Caco-2 (cell line): Measurements from ENCODE around the gene MRGPRF. TPM values are rescaled to one million over a fixed set of nuclear protein-coding genes. Genes with fewer than 3 reads are reported as not detected.

Experiments
- BruUV-seq: library from RNA; stranded (reverse); fragments of 400-500 nt; replicated peaks from 2 replicates; lab custom pipeline; 2021; lab: Mats Ljungman, UMichigan
- CTCF ChIA-PET: fragments of 300-600 bp; sonication (Branson Sonifier 250); formaldehyde crosslinking; loops from one replicate; lab custom pipeline; 2022; ENCODE audit warnings: antibody characterized with exemption; lab: Charles Lee
- POLR2A ChIA-PET: fragments of 300-600 bp; sonication (Branson Sonifier 250); formaldehyde crosslinking; loops from one replicate; lab custom pipeline; 2022; ENCODE audit warnings: antibody characterized with exemption; lab: Charles Lee
- DNase-seq, 2 experiments: peaks; one replicate each; pipeline versions ENCODE4 v3.0.0 to v3.0.0-alpha.2; 2020 to 2022
- H3K27me3 ChIP-seq: replicated peaks from 2 replicates; pipeline ENCODE4 v1.6.0; 2011; ENCODE audit warnings: low read length; ENCODE audit not compliant: control insufficient read depth, insufficient read depth
- H3K36me3 ChIP-seq: 2 replicates; pipeline ENCODE4 v1.5.1; 2011; ENCODE audit warnings: low read length; ENCODE audit not compliant: control insufficient read depth, insufficient read depth
- H3K4me1 ChIP-seq: fragments of 250-450 bp; sonication (Bioruptor Pico); 2 replicates; pipeline ENCODE4 v1.5.1; 2020; ENCODE audit warnings: mild to moderate bottlenecking
- H3K4me3 ChIP-seq: 2 replicates; pipeline ENCODE4 v1.5.1; 2011; ENCODE audit warnings: low read depth, mild to moderate bottlenecking, control low read depth, low read length
- H3K9me3 ChIP-seq: fragments of 250-450 bp; sonication (Bioruptor Pico); 2 replicates; pipeline ENCODE4 v1.5.1; 2020; ENCODE audit warnings: mild to moderate bottlenecking, moderate library complexity
- H3K27ac Mint-ChIP-seq: one replicate; pipeline ENCODE4 v1.8.0; 2022; ENCODE audit warnings: mixed read lengths; ENCODE audit not compliant: unreplicated experiment
- H3K27me3 Mint-ChIP-seq: one replicate; pipeline ENCODE4 v1.8.0; 2022; ENCODE audit warnings: mixed read lengths; ENCODE audit not compliant: insufficient read depth, unreplicated experiment
- H3K36me3 Mint-ChIP-seq: one replicate; pipeline ENCODE4 v1.8.0; 2022; ENCODE audit warnings: mild to moderate bottlenecking, mixed read lengths; ENCODE audit not compliant: insufficient read depth, unreplicated experiment
- H3K4me1 Mint-ChIP-seq: one replicate; pipeline ENCODE4 v1.8.0; 2022; ENCODE audit warnings: low read depth, mixed read lengths; ENCODE audit not compliant: unreplicated experiment
- H3K4me3 Mint-ChIP-seq: one replicate; pipeline ENCODE4 v1.8.0; 2022; ENCODE audit warnings: mild to moderate bottlenecking, moderate library complexity, mixed read lengths; ENCODE audit not compliant: unreplicated experiment
- H3K9me3 Mint-ChIP-seq: one replicate; pipeline ENCODE4 v1.8.0; 2022; ENCODE audit warnings: mixed read lengths; ENCODE audit not compliant: unreplicated experiment
- intact Hi-C: fragments of 100-400 bp; cut with micrococcal nuclease; formaldehyde crosslinking; loops from one replicate; pipeline ENCODE4 v1.10.0; 2022; ENCODE audit not compliant: unreplicated experiment
- total RNA-seq: library from RNA; stranded (reverse); gene quantifications from 2 replicates; pipeline ENCODE4 v1.2.3, GENCODE V29; 2022
- TF ChIP-seq, protein P1 (sequence below), 2 experiments: fragments of 200-600 bp in 1 of 2; IDR thresholded peaks; 1 replicate in 1 of 2; 2 replicates in 1 of 2; pipeline versions ENCODE4 v1.5.1 to v1.8.0; 2011 to 2022; ENCODE audit warnings: antibody characterized with exemption in 1 of 2, control low read depth in 1 of 2, inconsistent platforms in 1 of 2, low read depth in 1 of 2, low read length in 1 of 2, mild to moderate bottlenecking in 1 of 2, moderate library complexity in 1 of 2; ENCODE audit not compliant: insufficient read depth in 1 of 2, severe bottlenecking in 1 of 2, unreplicated experiment in 1 of 2

The MRGPRF gene
- total RNA-seq, 1 experiment from 2014 or later: 0.14 TPM

DNA sequence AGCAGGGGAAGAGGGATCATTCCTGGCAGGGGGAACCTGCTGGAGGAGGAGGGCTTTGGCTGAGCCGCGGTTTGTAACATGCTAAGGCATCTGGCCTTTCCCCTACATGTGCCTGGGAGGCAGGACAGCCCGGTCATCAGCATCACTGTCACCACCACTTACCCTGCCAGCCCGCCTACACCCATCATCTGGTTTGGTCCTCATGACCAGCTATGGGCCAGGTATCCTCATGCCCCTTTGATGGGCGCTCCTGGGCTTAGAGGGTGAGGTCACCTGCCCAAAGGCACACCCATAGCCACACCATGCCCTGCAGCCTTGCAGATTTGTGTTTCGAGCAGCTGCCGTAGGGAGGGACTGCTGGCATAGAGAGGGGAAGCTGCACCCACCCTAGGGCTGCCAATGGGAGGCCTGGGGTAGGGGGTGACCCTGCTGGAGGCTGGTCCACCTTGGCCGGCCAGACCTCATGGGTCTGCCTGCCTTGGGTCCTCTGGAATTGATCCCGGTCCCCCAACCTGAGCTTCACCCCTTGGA lies 2.6 kb downstream of the MRGPRF start:
- no TSS peak for BruUV-seq
- Mint-ChIP-seq H3K27ac (peak overlapping the region; percentile 22), H3K27me3 (no peaks in the 10 kb centered on the region), H3K4me3 (no peak overlapping the region), H3K9me3 (no peaks in the 10 kb centered on the region), H3K36me3 (no peaks in the 10 kb centered on the region), H3K4me1 (peaks cover 36% of the 10 kb centered on the region)
- DNase-seq: no peak
- Histone ChIP-seq H3K4me3 (no peak overlapping the region), H3K9me3 (no peaks in the 10 kb centered on the region), H3K27me3 (no peaks in the 10 kb centered on the region), H3K4me1 (peaks cover 55% of the 10 kb centered on the region), H3K36me3 (no peaks in the 10 kb centered on the region)
- CTCF ChIA-PET: interaction anchor here (0.5 kb wide), 1 partner anchor 997 kb away, joined by 3 read pairs; no protein-coding TSS in a partner anchor
- intact Hi-C loops: no loop called here
- POLR2A ChIA-PET: no interaction called here
- TF ChIP-seq, protein P1, sequence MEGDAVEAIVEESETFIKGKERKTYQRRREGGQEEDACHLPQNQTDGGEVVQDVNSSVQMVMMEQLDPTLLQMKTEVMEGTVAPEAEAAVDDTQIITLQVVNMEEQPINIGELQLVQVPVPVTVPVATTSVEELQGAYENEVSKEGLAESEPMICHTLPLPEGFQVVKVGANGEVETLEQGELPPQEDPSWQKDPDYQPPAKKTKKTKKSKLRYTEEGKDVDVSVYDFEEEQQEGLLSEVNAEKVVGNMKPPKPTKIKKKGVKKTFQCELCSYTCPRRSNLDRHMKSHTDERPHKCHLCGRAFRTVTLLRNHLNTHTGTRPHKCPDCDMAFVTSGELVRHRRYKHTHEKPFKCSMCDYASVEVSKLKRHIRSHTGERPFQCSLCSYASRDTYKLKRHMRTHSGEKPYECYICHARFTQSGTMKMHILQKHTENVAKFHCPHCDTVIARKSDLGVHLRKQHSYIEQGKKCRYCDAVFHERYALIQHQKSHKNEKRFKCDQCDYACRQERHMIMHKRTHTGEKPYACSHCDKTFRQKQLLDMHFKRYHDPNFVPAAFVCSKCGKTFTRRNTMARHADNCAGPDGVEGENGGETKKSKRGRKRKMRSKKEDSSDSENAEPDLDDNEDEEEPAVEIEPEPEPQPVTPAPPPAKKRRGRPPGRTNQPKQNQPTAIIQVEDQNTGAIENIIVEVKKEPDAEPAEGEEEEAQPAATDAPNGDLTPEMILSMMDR (IDR thresholded peaks at IDR 0.05; ENCODE audit: insufficient read depth in 1 of 2, low read depth in 1 of 2, low read length in 1 of 2, severe bottlenecking in 1 of 2, unreplicated experiment in 1 of 2): no peak

DNA sequence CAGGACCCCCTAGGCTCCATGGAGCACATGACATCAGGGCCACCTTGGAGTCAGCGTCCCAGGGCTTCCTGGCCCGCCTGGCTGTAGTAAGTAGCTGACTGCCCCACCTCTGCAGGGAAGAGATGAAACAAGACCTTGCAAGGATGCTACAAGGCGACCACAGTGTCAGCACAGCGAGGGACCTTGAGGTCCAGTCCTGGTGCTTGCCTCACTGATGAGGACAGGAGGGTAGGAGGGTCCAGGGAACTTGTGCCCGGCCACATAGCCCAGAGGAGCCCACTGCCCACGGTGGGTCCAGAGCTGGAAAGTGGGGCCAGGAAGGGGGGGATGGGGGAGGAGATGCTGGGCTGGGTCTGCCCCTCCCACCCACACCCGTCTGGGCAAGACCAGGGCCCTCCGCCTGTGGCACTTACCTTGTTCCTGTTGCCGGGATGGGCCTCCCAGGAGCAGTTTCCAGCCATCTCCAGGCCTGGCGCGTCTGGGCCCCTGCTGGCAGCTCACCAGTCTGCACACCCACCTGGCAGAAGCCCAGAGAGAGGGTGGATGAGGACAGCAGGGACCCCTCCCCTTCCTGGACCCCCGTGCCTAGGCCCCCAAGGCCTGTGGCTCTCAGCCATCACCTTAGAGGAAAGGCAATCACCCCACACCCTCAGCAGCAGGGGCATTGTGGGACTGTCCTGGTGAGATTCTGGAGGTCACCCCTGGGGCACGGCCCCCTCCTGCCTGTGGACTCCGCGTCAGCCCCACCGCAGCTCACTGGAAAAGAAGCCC lies 3.4 kb downstream of the MRGPRF start:
- no peak overlapping the region for H3K4me3 ChIP-seq
- Mint-ChIP-seq H3K36me3 (no peaks in the 10 kb centered on the region), H3K4me1 (peaks cover 40% of the 10 kb centered on the region), H3K27me3 (no peaks in the 10 kb centered on the region), H3K4me3 (no peak overlapping the region), H3K9me3 (no peaks in the 10 kb centered on the region), H3K27ac (peak overlapping the region; percentile 82)
- intact Hi-C loops: no loop called here
- ChIA-PET POLR2A (no interaction called here), CTCF (interaction anchor here (0.5 kb wide), 1 partner anchor 998 kb away, joined by 3 read pairs; no protein-coding TSS in a partner anchor)
- peaks cover 51% of the 10 kb centered on the region for H3K4me1 ChIP-seq
- BruUV-seq: no TSS peak
- no peaks in the 10 kb centered on the region for H3K9me3 ChIP-seq
- H3K27me3 ChIP-seq: no peaks in the 10 kb centered on the region
- DNase-seq: peak in 1 of 2 experiments; percentile 43
- TF ChIP-seq, protein P1 (IDR thresholded peaks at IDR 0.05; ENCODE audit: insufficient read depth in 1 of 2, low read depth in 1 of 2, low read length in 1 of 2, severe bottlenecking in 1 of 2, unreplicated experiment in 1 of 2): no peak
- H3K36me3 ChIP-seq: no peaks in the 10 kb centered on the region

DNA sequence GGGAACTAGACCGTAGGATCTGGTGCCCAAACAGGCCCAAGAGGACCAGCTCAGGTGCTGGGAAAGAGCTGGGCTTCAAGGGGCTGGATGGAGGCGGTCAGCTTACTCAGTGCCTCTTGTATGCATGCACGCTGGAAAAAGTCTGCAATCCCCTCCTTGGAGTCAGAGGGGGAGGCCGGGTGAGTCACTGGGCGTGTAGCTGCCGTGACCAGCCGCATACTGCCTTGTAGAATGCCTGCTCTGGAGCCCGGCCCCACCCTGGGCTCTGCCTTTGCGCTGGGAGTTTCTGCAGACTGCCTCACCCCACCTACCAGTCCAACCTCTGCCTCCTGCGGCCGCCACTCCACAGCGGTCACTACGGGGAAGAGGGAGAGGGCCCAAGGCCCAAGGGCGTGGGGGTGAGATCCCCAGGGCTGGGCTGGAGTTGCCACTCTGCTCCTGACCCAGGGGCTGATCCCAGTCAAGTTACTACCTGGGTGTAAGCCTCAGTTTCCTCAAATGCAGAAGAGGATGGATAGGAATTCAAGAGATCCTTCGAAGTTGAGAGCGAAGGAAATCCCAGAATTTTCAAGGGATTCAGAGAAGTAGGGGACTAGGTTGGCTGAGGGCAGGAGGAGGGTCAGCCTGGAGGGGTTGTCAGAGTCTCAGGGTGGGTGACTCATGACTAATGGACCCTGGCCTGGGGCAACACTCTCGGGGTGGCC lies 4.2 kb downstream of the MRGPRF start:
- POLR2A ChIA-PET: interaction anchor here (0.6 to 1.0 kb wide), 2 partner anchors 40 to 54 kb away, joined by 3 to 7 read pairs; partner anchors contain the start of gene TPCN2
- Mint-ChIP-seq H3K4me1 (peaks cover 40% of the 10 kb centered on the region), H3K36me3 (no peaks in the 10 kb centered on the region), H3K9me3 (no peaks in the 10 kb centered on the region), H3K4me3 (peak overlapping the region; percentile 56), H3K27ac (peak overlapping the region; percentile 82), H3K27me3 (no peaks in the 10 kb centered on the region)
- CTCF ChIA-PET: interaction anchor here (0.9 to 1.9 kb wide), 2 partner anchors 13 to 36 kb away, joined by 3 to 8 read pairs; no protein-coding TSS in a partner anchor
- Histone ChIP-seq H3K4me3 (no peak overlapping the region), H3K9me3 (no peaks in the 10 kb centered on the region), H3K27me3 (no peaks in the 10 kb centered on the region), H3K4me1 (peaks cover 44% of the 10 kb centered on the region), H3K36me3 (no peaks in the 10 kb centered on the region)
- TF ChIP-seq, protein P1 (IDR thresholded peaks at IDR 0.05; ENCODE audit: insufficient read depth in 1 of 2, low read depth in 1 of 2, low read length in 1 of 2, severe bottlenecking in 1 of 2, unreplicated experiment in 1 of 2): no peak
- no TSS peak for BruUV-seq
- intact Hi-C loops: loop anchor here (1.0 kb wide), 1 partner anchor 35 kb away; no protein-coding TSS in a partner anchor
- peak; percentile 85 to 93 for DNase-seq
